Measurements from ENCODE around the gene ALDH7A1.

- TF ChIP-seq POLR2AphosphoS5 (IDR thresholded peaks at IDR 0.05; ENCODE audit: borderline replicate concordance, low read depth, low read length) = no peak
- no peak for TF ChIP-seq EZH2 (IDR thresholded peaks at IDR 0.05)
- no peak for TF ChIP-seq FOXP2 (optimal IDR thresholded peaks at IDR 0.05; ENCODE audit: control extremely low read depth, extremely low read length, insufficient read depth)
These were observed 88.9 kb downstream of the ALDH7A1 start for GRCh38 chr5:126506079-126506478.

Measured in SK-N-MC (cell line).